A549 treated with Mapracorat at 1 μM for 4 hours (cell line): ENCODE results near the gene SLC35B3. TPM values are rescaled to one million over a fixed set of nuclear protein-coding genes. Genes with fewer than 3 reads are reported as not detected.

Source experiments
- total RNA-seq: library from RNA; stranded (reverse); fragments of 200-300 nt; extraction: Qiagen RNA extraction; gene quantifications from 5 replicates; pipeline ENCODE4 v1.2.3, GENCODE V29; 2022

The SLC35B3 gene
- total RNA-seq = 6.5 to 7.6 TPM (median 7.1 TPM) in 5 replicates

GRCh38 chr6:8435093-8435844 is at the start of gene SLC35B3:
Gene SLC35B3, minus strand, starts transcription at chr6:8435545.

